Fibroblast of mammary gland (primary cell): ENCODE measurements around the gene OTOP2.

Experiments
- DNase-seq: peaks from one replicate; pipeline ENCODE4 v3.0.0-alpha.2; 2010; ENCODE audit warnings: low read depth
- H3K4me3 ChIP-seq: 2 replicates; pipeline ENCODE4 v1.5.1; 2011; ENCODE audit warnings: low read depth, mild to moderate bottlenecking, low read length, moderate library complexity; ENCODE audit not compliant: control insufficient read depth
- CTCF ChIP-seq: conservative IDR thresholded peaks from 2 replicates; pipeline ENCODE4 v1.5.1; 2011; ENCODE audit warnings: low read depth, low read length, inconsistent platforms; ENCODE audit not compliant: control insufficient read depth, insufficient read depth

Gene OTOP2

GRCh38 chr17:74921026-74921681 lies 2.9 kb upstream of the OTOP2 start:
- DNase-seq = no peak
- TF ChIP-seq CTCF = no peak
- H3K4me3 ChIP-seq = no peak overlapping the region

- H3K4me3 ChIP-seq = no peak overlapping the region
- no peak for DNase-seq
- TF ChIP-seq CTCF = no peak
Observed at GRCh38 chr17:74921769-74922168, 2.3 kb upstream of the OTOP2 start.

GRCh38 chr17:74922172-74922571 lies 1.9 kb upstream of the OTOP2 start:
- DNase-seq = no peak
- no peak for TF ChIP-seq CTCF
- H3K4me3 ChIP-seq = no peak overlapping the region

GRCh38 chr17:74922694-74923537 lies 1.2 kb upstream of the OTOP2 start, which contains the start of gene USH1G:
USH1G (minus strand) TSS chr17:74923255; CDS start chr17:74923073, 182 bp downstream.
- no peak for DNase-seq

GRCh38 chr17:74923538-74924249 lies 379 bp upstream of the OTOP2 start:
- peak; percentile 35 for DNase-seq

More at GRCh38 chr17:74922694-74923537, 1.2 kb upstream of the OTOP2 start, which contains the start of gene USH1G:
- TF ChIP-seq CTCF = no peak
- no peak within 1 kb of the TSS for H3K4me3 ChIP-seq

More at GRCh38 chr17:74923538-74924249, 379 bp upstream of the OTOP2 start:
- no peak overlapping the region for H3K4me3 ChIP-seq
- peak; percentile 45 for TF ChIP-seq CTCF
